ENCODE data around the gene CACNA1D.

DNA sequence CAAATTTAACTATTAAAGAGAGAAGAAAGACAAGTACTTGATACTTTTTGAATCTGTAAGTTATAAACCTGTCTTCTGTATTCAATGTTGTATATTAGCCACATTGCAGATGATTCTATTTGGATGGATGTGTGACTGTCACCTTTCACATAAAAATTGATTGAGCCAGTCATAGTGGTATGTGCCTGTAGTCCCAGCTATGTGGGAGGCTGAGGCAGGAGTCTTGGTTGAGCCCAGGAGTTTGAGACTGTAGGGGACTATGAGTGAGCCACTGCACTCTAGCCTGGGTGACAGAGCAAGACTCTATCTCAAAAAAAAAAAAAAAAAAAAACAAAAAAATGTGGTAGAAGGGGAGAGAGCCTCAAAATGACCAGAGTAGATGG, 12.3 kb downstream of the CACNA1D start:
- TF ChIP-seq, protein P1, sequence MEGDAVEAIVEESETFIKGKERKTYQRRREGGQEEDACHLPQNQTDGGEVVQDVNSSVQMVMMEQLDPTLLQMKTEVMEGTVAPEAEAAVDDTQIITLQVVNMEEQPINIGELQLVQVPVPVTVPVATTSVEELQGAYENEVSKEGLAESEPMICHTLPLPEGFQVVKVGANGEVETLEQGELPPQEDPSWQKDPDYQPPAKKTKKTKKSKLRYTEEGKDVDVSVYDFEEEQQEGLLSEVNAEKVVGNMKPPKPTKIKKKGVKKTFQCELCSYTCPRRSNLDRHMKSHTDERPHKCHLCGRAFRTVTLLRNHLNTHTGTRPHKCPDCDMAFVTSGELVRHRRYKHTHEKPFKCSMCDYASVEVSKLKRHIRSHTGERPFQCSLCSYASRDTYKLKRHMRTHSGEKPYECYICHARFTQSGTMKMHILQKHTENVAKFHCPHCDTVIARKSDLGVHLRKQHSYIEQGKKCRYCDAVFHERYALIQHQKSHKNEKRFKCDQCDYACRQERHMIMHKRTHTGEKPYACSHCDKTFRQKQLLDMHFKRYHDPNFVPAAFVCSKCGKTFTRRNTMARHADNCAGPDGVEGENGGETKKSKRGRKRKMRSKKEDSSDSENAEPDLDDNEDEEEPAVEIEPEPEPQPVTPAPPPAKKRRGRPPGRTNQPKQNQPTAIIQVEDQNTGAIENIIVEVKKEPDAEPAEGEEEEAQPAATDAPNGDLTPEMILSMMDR (IDR thresholded peaks at IDR 0.05; ENCODE audit: insufficient read depth, low read length, poor library complexity, severe bottlenecking): no peak
- TF ChIP-seq EZH2phosphoT487 (conservative IDR thresholded peaks at IDR 0.05; ENCODE audit: low read length): no peak

Measured in SU-DHL-6 (cell line).